Thyroid gland (tissue), 4 donors: ENCODE results near the gene CCDC68.

ENCODE experiments used
- CTCF ChIP-seq, 6 experiments: fragments of 200-600 bp in 3 of 6; fragments of 450-650 bp in 3 of 6; sonication (generic) in 3 of 6; IDR thresholded peaks; one replicate each; pipeline ENCODE4 v1.5.1; 2016 to 2019; ENCODE audit warnings: antibody characterized with exemption in 6 of 6, mild to moderate bottlenecking in 2 of 6, inconsistent platforms in 1 of 6, moderate library complexity in 1 of 6
- POLR2A ChIP-seq, 2 donors: fragments of 450-650 bp; IDR thresholded peaks; one replicate each; pipeline ENCODE4 v1.6.1; 2017; ENCODE audit warnings: antibody characterized with exemption in 2 of 2, mild to moderate bottlenecking in 2 of 2, moderate library complexity in 1 of 2

GRCh38 chr18:54926593-54927325, 32.5 kb downstream of the CCDC68 start:
- TF ChIP-seq CTCF (IDR thresholded peaks at IDR 0.05) (no peak), POLR2A (IDR thresholded peaks at IDR 0.05) (no peak)
